ENCODE data around the gene ZFAND6.

DNA sequence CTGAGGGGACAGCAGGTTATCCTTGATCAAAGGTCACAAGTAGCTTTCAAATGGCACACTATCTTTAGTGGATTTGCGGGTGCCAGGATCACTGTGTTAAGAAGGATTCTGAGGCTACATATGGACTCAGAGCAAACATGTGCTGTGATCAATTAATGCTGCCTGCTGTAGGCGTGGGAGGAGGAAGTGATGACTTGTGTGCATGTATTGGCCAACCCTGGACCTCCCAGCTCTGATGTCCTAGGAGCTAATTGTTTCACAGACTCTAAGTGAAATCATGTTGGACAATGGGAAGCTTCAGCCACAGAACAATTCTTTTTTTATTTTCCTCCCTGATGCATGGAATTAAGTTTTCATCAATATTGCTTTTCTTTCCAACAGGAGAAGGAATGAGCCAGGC lies 117.7 kb downstream of the ZFAND6 start:
- TF ChIP-seq, protein P1, sequence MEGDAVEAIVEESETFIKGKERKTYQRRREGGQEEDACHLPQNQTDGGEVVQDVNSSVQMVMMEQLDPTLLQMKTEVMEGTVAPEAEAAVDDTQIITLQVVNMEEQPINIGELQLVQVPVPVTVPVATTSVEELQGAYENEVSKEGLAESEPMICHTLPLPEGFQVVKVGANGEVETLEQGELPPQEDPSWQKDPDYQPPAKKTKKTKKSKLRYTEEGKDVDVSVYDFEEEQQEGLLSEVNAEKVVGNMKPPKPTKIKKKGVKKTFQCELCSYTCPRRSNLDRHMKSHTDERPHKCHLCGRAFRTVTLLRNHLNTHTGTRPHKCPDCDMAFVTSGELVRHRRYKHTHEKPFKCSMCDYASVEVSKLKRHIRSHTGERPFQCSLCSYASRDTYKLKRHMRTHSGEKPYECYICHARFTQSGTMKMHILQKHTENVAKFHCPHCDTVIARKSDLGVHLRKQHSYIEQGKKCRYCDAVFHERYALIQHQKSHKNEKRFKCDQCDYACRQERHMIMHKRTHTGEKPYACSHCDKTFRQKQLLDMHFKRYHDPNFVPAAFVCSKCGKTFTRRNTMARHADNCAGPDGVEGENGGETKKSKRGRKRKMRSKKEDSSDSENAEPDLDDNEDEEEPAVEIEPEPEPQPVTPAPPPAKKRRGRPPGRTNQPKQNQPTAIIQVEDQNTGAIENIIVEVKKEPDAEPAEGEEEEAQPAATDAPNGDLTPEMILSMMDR (IDR thresholded peaks at IDR 0.05) = no peak
- no peak for TF ChIP-seq POLR2A (IDR thresholded peaks at IDR 0.05)

All from vagina (tissue), 2 donors.